ENCODE measurements around the gene YES1.
A peak's percentile ranks its signal among the peaks of the same experiment; 100 is the strongest.
"Not testable (repeated sequence)": the region's sequence is repeated elsewhere in the genome, so short reads cannot be mapped to it uniquely, and the experiment has no call there.

Gene YES1

GRCh38 chr18:820591-821165 is 8.6 kb upstream of the YES1 start:
- no peak for DNase-seq (ENCODE audit: low read depth in 2 of 2)

- DNase-seq (ENCODE audit: low read depth in 2 of 2): no peak
These were observed 4.8 kb upstream of the YES1 start for GRCh38 chr18:816869-817268.

DNA sequence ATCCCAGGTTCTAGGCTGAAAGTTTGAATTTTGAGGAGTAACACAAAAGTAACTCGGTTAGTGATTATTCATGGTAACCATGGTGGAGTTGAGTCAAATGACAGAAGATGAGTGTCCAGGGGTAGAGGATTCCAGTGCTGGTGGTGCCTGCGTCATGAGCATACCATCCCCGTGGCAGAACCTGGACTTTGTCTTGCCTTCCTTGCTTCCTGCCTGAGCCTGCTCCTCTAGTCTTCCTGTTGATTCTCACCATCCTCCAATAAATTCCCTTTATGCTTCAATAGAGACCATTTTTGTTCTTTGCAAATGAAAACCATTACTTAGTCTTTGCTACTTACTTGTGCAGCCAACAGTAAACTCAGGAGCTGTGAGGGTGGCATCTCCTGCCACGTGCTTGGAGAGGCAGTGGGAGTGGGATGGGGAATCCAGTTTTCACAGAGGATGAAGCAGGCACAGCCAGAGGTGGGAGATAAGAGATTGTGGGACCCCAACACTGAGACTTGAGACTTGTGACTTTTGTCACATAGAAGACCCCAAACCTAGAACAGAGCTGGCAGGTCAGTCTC is 4.1 kb upstream of the YES1 start:
- no peak for DNase-seq (ENCODE audit: low read depth in 2 of 2)

GRCh38 chr18:815353-815752 is 3.3 kb upstream of the YES1 start:
- no peak for DNase-seq (ENCODE audit: low read depth in 2 of 2)

DNA sequence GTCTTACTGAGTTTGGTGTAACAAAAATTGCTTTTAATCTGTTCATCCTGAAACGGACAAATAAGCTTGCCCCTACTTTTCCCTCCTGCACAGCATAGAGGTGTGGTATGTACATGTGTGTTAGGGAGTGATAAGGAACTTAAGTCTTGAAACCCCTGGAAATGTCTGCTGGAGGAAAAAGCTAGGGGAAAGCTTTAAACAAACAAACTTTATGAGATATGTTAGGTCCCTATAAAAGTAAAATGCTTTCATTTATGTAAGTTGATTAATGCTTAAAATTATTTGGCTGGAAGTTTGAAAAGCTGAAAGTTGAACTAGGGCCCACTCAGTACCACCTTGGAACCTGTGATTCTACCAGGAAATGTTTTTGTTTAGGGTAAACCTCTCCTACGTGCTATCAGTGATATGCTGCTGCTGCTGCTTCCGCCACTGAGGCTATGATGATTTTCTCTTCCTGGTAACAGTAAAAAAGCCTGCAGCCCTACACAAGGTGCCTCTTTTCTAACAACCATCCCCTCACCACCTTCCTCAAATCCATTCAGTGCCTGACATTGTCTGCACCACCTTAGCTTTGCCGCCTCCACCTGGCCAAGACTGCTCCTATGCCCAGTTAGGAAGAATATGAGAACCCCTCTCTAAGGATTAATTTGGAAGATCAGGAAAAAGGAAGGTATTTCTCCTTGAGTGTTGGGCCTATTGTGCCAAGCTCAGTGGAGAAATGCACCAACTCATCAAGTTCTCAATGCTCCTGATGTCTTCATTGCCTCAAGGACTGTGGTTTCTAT is 2.5 kb upstream of the YES1 start:
- no peak for DNase-seq (ENCODE audit: low read depth in 2 of 2)

- no peak for DNase-seq (ENCODE audit: low read depth in 2 of 2)
These were observed 1.4 kb upstream of the YES1 start for GRCh38 chr18:813172-814071.

DNA sequence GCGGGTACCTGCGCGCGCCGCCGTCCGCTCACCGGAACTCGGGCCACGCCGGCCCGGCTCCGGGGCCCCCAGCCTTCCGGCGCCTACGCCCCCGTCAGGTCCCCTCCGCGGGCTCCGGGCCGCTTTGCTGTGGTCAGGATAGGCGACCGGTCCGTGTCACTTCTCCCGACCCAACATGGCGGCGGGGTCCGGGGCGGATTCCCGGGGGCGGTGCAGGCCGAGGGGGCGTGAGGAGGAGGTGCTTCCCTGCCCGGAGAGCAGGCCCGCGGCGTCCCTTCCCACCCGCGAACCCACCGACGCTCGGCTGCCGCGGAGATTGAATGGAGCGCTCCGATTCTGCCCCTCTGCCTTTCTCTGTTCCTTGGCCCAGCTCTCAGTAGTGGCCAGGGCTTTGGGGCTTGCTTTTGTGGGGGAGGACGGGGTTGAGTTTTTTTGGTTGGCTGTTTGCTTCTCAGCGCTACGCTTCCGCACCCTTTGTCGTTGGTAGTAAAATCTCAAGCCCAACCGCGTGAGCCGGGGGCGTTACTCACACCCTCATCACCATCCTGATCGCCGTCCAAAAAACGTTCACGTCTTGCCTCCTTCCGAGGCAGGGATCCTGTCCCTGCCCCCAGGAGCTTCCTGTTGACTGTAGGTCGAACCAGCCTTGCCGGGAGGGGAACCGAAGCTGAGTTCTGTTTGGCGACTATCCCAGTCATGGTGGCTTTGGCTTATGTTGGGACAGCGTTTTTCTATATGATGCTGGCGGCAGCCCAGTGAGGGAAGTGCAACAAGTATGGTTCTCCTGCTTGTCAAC is 532 bp upstream of the YES1 start:
- DNase-seq (ENCODE audit: low read depth in 2 of 2): peak; percentile 67 to 70

GRCh38 chr18:811182-811891 is 705 bp downstream of the YES1 start:
- DNase-seq (ENCODE audit: low read depth in 2 of 2): no peak

DNA sequence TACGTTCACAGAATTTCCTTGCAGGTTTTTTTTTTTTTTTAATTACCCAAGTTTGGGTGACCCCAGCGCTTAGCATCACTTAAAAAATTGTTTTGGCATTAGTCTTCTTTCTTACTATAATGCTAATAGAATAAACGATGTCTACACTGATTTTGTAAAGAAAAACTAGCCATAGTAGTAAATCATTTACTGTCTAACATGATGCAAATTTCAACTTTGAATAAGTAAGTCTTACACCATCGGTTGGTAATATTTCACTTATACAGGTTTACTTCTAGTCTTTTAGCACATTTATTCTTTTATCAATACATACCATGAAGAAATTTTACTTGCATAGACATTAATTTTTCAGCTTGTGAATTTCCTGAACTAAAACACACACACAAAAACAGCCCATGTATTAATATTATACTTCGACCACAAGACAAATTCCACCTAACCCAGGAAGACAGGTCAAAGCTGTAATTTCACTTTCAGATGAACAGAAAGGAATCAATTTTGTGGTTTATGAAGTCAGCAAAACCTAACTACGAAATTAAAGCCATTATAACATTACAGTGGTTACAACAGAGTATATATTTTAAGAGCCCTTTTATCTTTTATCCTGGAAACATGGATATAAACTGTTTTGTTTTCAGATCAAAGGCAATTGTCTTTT is 1.9 kb downstream of the YES1 start:
- no peak for DNase-seq (ENCODE audit: low read depth in 2 of 2)

DNA sequence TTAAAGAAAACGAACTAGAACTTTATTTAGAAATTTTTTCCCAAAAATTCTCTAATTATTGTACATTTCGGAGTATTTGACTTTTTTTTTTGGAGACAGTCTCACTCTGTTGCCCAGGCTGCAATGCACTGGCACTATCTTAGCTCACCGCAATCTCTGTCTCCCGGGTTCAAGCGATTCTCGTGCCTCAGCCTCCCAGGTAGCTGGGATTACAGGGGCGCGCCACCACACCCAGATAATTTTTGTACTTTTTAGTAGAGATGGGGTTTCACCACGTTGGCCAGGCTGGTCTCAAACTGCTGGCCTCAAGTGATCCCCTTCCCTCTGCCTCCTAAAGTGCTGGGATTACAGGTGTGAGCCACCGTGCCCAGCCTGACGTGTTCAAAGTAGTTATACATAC is 2.8 kb downstream of the YES1 start:
- not testable (repeated sequence) for DNase-seq (ENCODE audit: low read depth in 2 of 2)

- DNase-seq (ENCODE audit: low read depth in 2 of 2): no peak
These were observed 3.5 kb downstream of the YES1 start for GRCh38 chr18:808502-808901.

- DNase-seq (ENCODE audit: low read depth in 2 of 2): no peak
These were observed 4.0 kb downstream of the YES1 start for GRCh38 chr18:808086-808485.

DNA sequence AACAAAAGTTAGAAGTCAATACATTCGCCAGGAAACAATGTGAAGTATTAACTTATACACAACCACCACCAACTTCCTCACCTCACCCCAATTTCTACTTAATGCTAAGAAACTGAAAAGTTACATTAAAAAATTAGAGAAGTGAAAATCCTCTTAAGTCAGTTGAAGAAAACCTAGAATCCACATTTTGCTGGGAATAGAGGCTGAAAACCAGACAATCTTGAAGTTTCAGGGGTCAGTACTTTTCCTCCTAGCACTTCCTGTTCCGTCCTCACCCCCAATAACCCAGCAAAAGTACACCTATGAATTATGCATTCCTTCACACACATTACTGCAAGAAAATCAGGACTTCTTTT is 6.3 kb downstream of the YES1 start:
- DNase-seq (ENCODE audit: low read depth in 2 of 2): no peak

DNA sequence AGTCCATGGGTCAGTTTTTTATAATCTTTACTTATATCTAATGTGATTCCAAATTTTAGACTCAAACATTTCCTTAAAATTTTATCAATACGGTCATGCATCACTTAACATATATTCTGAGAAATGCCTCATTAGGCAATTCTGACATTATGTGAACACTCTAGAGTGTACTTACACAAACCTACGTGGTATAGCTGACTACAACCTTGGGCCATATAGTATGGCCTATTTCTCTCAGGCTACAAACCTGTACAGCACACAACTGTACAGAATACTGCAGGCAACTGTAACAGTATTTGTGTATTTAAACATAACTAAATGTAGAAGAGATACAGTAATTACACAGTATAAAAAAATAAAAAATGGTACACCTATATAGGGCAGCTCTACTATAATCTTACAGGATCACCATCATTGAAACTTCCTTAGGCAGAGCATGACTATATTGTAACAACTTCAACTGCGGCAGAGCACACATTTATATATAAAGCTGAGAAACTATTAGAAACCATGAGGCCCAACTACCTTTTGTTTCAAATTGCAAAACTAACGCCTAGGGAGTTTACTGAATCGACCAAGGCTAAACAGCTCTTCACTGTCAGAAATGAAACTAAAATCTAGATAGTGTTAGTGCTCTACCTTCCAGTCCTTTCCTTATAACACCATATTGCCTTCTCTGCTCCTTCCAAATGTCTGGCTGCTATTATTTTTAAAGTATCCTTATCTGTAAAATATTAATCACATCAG is 6.9 kb downstream of the YES1 start:
- no peak for DNase-seq (ENCODE audit: low read depth in 2 of 2)

DNA sequence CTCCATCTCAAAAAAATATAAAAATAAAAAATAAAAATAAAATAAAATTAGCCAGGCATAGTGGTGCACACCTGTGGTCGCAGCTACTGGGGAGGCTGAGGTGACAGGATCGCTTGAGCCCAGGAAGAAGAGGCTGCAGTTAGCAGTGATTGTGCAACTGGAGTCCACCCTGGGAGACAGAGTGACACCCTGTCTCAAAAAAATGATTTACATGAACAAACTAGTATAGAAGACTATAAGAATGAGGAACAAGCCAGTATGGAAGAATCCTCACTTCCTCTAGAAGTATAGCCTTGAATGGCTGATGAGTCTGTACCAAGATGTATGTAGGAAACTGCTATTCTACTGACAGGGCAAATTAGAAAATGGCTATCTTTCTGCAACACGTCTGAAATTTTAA is 10.9 kb downstream of the YES1 start:
- no peak for DNase-seq (ENCODE audit: low read depth in 2 of 2)

- no peak for DNase-seq (ENCODE audit: low read depth in 2 of 2)
These were observed 12.1 kb downstream of the YES1 start for GRCh38 chr18:799943-800342.

GRCh38 chr18:795383-795782 is 16.7 kb downstream of the YES1 start:
- DNase-seq (ENCODE audit: low read depth in 2 of 2): not testable (repeated sequence)

- DNase-seq (ENCODE audit: low read depth in 2 of 2): no peak
These were observed 22.6 kb downstream of the YES1 start for GRCh38 chr18:789397-789796.

DNA sequence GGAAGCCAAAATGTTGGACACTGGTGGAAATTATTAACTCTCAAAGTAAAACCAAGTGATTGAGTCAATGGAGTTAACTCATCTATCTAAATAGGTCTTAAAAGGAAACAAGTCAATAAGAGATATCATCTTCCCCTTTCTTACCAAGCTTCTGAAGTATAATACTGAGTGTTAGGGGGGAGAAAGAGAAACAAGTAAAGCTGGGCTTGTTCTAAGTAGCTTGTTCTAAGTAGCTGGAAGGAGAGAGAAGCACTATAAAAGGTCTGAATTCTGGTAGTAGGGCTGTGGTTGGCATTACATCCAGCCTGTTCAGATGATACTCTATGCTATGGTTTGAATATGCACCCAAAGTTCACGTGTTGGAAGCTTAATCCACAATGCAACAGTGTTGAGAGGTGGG is 26.8 kb downstream of the YES1 start:
- DNase-seq (ENCODE audit: low read depth in 2 of 2): no peak
